A549 (cell line): ENCODE data around the gene PRXL2A.
A peak's percentile ranks its signal among the peaks of the same experiment; 100 is the strongest.

Experiments used
- CEBPB ChIP-seq, 2 experiments: fragments of >200 bp in 1 of 2; sonication (Bioruptor Twin) in 1 of 2; formaldehyde crosslinking in 1 of 2; IDR thresholded peaks; 2 replicates each; pipeline ENCODE4 v1.6.1; 2012 to 2016
- EP300 ChIP-seq, 2 experiments: fragments of >200 bp; sonication (Bioruptor Twin); formaldehyde crosslinking; IDR thresholded peaks; 2 replicates in 1 of 2; 3 replicates in 1 of 2; pipeline ENCODE4 v1.6.1; 2016 to 2017
- JUN ChIP-seq, 2 experiments: fragments of >200 bp; sonication (Bioruptor Twin); formaldehyde crosslinking; IDR thresholded peaks; 2 replicates in 1 of 2; 3 replicates in 1 of 2; pipeline ENCODE4 v1.6.1; 2016 to 2017
- POLR2A ChIP-seq: IDR thresholded peaks from 2 replicates; pipeline ENCODE4 v1.6.1; 2012; ENCODE audit warnings: mild to moderate bottlenecking, low read length
- POLR2AphosphoS2 ChIP-seq: conservative IDR thresholded peaks from 2 replicates; pipeline ENCODE4 v1.6.1; 2012; ENCODE audit warnings: low read length, improper control_type of control experiment, inconsistent platforms
- RFX5 ChIP-seq: fragments of 450-650 bp; IDR thresholded peaks from 2 replicates; pipeline ENCODE4 v1.7.1; 2014; ENCODE audit warnings: antibody characterized with exemption, mild to moderate bottlenecking, moderate library complexity
- ZFP36 ChIP-seq: fragments of 450-650 bp; IDR thresholded peaks from 2 replicates; pipeline ENCODE4 v1.6.1; 2014; ENCODE audit warnings: borderline replicate concordance; ENCODE audit not compliant: partially characterized antibody
- ZSCAN20 ChIP-seq: fragments of 250-450 bp; sonication (Bioruptor Pico); IDR thresholded peaks from 2 replicates; pipeline ENCODE4 v1.8.0; 2022; ENCODE audit warnings: mild to moderate bottlenecking, moderate library complexity
- TF ChIP-seq, protein P1 (sequence below): fragments of >200 bp; sonication (Bioruptor Twin); formaldehyde crosslinking; IDR thresholded peaks from 3 replicates; pipeline ENCODE4 v1.5.1; 2016
- TF ChIP-seq, protein P2 (sequence below): fragments of >200 bp; sonication (Bioruptor Twin); formaldehyde crosslinking; IDR thresholded peaks from 3 replicates; pipeline ENCODE4 v1.6.1; 2016
- TF ChIP-seq, protein P3 (sequence below): fragments of >200 bp; sonication (Bioruptor Twin); formaldehyde crosslinking; IDR thresholded peaks from 2 replicates; pipeline ENCODE4 v1.6.1; 2016

DNA sequence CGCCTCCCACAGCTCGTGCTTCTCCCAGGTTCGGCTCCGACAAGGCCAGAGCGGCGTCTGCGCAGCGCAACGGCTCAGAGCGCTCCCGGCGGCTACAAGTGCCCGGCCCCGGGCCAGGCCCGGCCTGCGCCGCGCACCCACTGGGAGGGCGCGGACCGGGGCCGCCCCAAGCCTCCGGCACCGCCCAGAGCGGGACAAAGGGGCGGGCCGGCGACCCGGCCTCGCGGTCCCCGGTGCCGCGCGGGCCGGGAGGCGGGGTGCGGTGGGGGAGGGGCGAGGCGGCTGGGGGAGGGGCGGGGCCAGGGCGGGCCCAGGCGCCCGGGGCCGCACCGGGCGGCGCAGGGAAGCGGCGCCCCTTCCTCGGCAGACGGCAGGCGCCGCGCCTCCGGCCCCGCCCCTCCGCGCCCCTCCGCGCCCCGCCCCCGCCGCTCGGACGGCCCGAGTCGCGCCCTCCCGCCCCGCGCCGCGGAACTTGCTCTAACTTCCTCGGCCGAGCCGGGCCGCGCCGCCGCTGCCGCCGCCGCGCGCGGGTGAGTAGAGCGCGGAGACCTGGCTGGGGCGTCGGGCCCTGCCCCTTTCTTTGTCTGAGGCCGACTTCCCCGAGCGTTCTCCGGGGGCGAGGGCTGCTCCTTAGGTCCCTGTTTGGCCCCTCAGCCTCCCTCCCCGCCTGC is 45.6 kb downstream of the PRXL2A start, which contains the start of gene TSPAN14:
- TF ChIP-seq, protein P1, sequence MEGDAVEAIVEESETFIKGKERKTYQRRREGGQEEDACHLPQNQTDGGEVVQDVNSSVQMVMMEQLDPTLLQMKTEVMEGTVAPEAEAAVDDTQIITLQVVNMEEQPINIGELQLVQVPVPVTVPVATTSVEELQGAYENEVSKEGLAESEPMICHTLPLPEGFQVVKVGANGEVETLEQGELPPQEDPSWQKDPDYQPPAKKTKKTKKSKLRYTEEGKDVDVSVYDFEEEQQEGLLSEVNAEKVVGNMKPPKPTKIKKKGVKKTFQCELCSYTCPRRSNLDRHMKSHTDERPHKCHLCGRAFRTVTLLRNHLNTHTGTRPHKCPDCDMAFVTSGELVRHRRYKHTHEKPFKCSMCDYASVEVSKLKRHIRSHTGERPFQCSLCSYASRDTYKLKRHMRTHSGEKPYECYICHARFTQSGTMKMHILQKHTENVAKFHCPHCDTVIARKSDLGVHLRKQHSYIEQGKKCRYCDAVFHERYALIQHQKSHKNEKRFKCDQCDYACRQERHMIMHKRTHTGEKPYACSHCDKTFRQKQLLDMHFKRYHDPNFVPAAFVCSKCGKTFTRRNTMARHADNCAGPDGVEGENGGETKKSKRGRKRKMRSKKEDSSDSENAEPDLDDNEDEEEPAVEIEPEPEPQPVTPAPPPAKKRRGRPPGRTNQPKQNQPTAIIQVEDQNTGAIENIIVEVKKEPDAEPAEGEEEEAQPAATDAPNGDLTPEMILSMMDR: no peak; the same call in 2 of the 3 replicates
- TF ChIP-seq, protein P2, sequence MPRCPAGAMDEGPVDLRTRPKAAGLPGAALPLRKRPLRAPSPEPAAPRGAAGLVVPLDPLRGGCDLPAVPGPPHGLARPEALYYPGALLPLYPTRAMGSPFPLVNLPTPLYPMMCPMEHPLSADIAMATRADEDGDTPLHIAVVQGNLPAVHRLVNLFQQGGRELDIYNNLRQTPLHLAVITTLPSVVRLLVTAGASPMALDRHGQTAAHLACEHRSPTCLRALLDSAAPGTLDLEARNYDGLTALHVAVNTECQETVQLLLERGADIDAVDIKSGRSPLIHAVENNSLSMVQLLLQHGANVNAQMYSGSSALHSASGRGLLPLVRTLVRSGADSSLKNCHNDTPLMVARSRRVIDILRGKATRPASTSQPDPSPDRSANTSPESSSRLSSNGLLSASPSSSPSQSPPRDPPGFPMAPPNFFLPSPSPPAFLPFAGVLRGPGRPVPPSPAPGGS: peak; percentile 46; the same call in 2 of the 3 replicates
- no peak for TF ChIP-seq POLR2AphosphoS2
- no peak for TF ChIP-seq RFX5
- TF ChIP-seq, protein P3, sequence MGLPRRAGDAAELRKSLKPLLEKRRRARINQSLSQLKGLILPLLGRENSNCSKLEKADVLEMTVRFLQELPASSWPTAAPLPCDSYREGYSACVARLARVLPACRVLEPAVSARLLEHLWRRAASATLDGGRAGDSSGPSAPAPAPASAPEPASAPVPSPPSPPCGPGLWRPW: no peak
- TF ChIP-seq POLR2A: peak; percentile 86
- no peak for TF ChIP-seq EP300 (IDR thresholded peaks at IDR 0.05)
- no peak for TF ChIP-seq ZSCAN20
- TF ChIP-seq CEBPB (IDR thresholded peaks at IDR 0.05): no peak
- peak; percentile 72 to 76 for TF ChIP-seq JUN (IDR thresholded peaks at IDR 0.05)
- no peak for TF ChIP-seq ZFP36
